Activated T-cell treated with anti-CD3 and anti-CD28 coated beads, Interleukin-2, amount 50 U/mL, for 48 hours (primary cell): ENCODE data around the gene ANKRD33B.
A peak's percentile ranks its signal among the peaks of the same experiment; 100 is the strongest.
"Not testable (repeated sequence)": the region's sequence is repeated elsewhere in the genome, so short reads cannot be mapped to it uniquely, and the experiment has no call there.

Experiments
- DNase-seq, 2 experiments: peaks; one replicate each; pipeline ENCODE4 v3.0.0-alpha.2; 2020

ANKRD33B gene

DNA sequence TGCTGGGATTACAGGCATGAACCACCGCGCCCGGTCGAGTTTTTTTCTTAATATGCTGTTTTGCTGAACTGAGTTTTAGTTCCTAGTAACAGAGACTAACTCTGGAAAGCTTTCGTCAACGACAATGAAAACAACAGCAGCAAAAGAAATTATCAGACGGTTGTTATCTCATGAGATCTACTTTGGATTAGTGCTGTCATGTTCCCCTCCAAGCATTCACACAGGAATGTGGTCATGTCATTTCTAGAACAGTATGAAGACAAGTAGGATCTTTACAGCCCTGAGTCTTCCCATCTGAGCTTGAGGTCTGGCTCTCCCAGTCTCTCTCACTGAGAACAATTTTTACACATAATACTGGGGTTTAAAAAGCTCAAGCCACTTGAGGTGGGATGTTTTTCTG is 4.0 kb upstream of the ANKRD33B start:
- no peak for DNase-seq

- no peak for DNase-seq
Observed at GRCh38 chr5:10562201-10563109, 1.4 kb upstream of the ANKRD33B start.

DNA sequence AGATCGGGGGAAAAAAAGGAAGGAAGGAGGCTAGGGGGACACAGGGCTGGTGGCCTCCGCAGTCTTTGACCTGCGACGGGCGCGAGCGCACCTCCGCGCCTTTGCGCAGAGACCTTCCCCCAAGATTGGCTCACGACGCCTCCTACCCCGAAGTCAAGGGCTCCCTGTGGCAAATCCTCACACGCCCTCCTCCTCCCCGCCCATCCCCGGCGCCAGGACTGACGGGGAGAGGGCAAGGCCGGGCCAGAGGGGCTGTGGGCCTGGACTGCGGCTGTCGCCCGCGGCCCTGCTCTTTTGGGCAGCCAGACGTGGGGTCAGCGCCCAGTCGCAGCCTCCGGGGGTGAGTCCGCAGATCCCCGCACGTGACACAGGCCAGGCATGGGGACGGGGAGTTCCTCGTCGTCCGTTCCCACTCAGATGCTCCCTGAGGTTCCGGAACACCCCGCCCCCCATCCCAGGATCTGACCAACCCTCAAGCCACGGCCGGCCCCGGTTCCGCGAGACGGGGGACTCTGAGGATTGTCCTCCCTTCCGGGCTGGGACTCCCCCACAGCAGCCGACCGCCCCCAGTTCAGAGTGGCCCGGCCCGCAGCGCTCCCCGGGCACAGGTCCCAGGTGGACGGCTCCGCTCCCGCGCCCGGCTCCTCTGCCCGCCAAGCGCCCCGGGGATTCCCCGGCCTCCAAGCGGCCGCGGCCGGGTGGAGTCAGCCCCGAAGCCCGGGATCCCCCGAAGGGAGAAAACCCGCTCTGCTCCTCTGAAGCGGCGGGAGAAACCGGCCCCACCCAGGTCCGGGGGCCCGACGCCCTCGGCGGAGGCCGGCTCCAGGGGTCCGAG is 543 bp upstream of the ANKRD33B start:
- peak; percentile 68 to 74 for DNase-seq

DNA sequence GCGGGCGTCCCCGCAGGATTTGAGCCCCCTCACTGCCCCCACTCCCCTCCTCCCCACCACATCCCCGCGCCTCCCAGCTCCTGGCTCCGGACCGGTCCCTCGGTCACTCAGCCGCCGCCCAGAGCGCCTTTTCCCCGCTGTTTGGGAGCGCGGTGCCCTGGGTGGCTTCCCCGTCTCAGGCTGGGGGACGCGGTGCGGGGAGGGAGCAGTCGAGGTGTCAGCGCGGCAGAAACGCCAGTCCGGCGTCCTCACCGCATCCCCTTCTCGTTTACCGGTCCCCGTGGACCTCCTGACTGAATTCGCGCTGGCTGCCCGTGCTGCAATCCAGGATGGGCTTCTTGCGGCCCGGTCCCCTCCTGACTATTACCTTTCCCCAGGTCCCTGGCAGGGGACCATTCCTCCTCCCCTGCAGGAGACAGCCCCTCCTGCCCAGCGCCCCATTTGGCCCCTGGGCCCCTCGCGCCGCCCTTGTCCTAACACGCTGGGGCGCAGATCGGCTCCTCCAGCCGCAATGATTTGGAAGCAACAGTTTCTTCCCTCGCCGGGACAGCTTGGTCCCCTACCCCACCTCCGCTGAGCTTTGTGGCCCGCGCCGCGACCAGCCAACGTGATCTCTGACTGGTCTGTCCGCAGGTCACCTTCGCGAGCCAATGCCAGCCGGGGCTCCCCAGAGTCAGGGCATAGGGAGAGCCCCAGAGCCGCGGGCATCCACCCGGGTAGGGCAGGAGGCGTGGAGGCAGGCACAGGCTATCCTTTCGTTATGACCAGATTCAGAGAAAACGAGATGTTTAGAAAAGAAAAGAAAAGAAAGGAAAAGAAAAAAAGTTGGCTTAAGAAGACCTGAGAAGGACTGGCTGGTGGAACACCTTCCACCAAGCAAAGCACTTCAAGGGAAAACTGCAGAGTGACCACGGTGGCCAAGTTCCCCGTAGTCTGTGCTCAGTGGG is 1.2 kb downstream of the ANKRD33B start:
- DNase-seq, result peak; percentile 40 to 42

DNA sequence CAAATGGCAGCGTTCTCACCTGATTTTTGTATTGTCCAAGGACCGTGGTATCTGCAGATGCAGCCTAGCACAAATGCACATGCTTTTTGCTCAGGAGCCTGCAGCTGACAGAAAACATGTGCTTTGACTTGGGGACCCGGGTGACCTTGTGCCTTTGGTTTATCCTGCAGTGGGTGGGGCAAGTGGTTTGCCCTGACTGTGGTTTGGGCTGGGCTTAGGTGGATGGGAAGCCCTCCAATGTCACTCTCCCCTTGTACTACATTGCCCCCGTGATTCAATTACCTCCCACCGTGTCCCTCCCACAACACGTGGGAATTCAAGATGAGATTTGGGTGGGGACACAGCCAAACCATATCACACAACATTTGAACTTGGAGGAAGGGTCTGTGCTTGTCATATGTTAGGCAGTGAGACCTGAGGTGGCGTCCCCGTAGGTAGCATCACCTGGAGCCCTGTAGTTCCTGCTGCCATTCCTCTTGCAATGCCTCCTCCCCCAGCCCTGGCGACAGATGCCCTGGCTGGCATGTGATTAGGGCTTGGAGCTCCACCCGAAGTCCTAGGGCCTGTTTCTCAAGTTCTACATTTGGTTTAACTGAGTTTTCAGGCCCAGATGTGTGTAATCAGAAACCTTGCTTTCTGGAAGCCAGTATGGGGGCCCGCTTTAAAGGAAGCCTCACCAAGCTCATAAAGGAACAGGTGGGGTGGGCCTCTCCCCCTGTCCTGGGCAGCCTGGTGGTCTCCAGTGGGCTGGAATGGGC is 2.1 kb downstream of the ANKRD33B start:
- no peak for DNase-seq

- DNase-seq, result no peak
Observed at GRCh38 chr5:10566543-10567068, 2.7 kb downstream of the ANKRD33B start.

- DNase-seq, result no peak
Observed at GRCh38 chr5:10567121-10567591, 3.3 kb downstream of the ANKRD33B start.

DNA sequence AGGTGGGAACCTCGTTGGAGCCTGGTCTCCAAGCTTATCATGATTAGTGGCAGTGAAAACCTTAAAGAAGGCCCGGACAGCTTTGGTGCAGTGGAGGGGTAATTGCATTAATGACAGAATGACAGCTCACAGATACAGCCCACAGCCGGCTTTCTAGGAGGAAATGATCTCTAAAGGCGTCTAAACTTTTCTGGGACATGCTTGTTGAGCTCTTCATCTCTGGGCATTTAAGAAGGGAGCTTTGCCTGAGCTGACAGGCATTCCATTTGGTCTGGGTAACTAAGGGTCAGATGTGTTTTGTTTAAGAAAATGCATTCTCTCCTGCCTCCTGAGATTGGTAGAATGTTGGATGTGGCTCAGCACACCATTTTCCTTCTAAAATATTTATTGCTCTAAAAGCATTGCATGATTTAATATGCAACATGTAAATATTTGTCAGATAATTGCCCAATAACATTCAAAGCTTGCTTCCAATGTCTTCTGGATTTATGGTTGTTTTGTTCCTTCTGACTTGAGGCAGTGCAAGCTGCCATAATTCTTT is 4.0 kb downstream of the ANKRD33B start:
- DNase-seq, result no peak

DNA sequence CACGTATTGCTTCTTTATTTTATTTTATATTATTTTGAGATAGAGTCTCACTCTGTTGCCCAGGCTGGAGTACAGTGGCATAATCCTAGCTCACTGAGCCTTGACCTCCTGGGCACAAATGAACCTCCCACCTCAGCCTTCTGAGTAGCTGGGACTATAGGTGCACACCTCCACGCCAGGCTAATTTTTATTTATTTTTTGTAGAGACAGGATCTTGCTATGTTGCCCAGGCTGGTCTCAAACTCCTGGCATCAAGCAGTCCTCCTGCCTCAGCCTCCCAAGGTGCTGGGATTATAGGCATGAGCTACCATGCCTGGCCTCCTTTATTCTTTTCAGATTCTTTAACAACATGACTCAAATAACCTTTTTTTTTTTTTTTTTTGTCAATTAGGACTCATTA is 6.7 kb downstream of the ANKRD33B start:
- not testable (repeated sequence) for DNase-seq

- DNase-seq, result no peak
Observed at GRCh38 chr5:10572451-10572850, 8.6 kb downstream of the ANKRD33B start.

DNA sequence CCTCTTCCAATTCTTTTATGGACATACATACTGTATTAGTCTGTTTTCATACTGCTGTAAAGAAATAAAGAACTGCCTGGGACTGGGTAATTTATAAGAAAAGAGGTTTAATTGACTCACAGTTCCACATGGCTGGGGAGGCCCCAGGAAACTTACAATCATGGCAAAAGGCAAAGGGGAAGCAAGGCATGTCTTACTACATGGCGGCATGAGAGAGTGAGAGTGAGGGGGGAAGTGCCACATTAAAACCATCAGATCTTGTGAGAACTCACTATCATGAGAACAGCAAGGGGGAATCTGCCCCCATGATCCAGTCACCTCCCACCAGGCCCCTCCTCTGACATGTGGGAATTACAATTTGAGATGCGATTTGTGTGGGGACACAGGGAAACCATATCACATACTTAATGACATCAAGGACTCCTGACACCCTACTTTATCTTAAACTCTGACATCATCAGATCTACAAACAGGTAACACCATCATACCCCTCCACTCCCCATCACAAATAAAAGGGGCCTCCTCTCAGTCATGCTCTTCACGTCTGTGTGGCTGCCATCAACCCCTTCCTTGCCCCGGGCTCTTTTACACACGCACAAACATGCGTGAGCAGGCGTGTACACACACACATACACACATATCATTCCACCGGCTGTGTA is 9.7 kb downstream of the ANKRD33B start:
- no peak for DNase-seq

DNA sequence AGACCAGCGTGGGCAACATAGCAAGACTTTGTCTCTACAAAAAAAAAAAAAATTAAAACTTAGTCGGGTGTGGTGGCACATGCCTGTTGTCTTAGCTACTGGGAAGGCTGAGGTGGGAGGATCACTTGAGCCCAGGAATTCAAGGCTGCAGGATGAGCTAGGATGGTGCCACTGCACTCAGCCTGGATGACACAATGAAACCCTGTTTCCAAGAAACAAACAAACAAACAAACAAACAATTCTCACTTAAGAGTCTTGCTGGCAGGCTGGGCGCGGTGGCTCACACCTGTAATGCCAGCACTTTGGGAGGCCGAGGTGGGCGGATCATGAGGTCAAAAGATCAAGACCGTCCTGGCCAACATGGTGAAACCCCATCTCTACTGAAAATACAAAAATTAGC is 11.0 kb downstream of the ANKRD33B start:
- DNase-seq, result not testable (repeated sequence)

- DNase-seq, result no peak
Observed at GRCh38 chr5:10576121-10576789, 12.4 kb downstream of the ANKRD33B start.

- DNase-seq, result no peak
Observed at GRCh38 chr5:10576790-10577189, 12.9 kb downstream of the ANKRD33B start.

DNA sequence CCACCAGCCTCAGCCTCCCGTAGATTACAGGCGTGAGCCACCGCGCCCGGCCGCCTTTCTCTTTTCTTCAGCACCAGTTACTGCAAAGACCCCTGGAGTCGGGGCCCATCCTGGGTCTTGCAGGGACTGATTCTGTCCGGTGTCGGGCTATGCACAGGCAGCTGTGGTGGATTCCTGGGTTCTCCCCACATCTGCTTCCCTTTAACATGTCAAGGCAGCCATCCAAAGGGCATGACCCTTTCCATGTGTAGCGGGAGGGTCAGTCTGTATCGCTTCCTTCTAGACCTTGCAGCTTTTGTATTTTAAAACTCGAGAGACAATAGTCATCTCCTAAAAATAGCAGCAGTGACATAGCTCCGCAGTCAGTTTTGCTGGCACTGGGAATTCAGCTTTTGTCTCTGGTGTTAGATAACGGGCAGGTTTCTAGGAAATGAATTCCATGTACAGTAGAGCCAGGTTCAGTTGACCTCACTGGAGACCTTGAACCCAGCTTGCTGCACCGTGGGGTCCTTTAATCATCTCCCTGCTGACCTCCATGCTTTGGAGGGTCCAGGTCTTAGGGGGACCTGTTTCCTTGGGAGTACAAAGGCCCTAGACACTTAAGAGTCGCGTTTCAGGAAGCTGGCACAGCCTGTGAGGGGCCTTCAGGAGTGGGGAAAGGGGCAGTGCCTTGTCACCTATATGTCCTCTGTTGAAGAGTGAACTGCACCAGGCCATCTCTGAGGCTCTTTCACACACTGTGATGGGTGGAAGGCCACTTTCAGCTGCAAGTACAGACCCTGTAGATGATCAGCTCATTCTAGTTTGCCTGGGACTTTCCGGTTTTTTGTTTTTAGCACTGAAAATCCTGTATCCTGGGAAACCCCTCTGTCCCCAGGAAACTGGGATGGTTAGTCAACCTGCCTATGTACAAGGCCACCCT is 13.8 kb downstream of the ANKRD33B start:
- DNase-seq, result no peak

DNA sequence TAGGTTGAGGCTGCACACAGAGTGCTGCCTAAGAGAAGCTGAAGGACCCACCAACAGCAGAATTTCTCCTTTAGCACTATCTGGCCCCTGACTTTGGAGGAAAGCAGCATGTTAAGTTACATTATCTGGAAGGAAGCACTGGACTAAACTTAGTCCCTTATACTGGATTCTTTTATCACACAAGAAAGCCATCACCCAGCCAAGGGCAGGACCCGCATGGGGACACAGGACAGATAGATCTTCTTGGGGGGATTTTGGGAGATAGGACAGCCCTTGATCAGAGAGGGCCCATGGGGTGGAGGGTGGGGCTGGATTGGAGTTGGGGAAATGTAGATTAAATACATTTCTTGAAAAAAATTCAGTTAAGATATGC is 14.4 kb downstream of the ANKRD33B start:
- no peak for DNase-seq

GRCh38 chr5:10578869-10579268 is 15.0 kb downstream of the ANKRD33B start:
- no peak for DNase-seq

DNA sequence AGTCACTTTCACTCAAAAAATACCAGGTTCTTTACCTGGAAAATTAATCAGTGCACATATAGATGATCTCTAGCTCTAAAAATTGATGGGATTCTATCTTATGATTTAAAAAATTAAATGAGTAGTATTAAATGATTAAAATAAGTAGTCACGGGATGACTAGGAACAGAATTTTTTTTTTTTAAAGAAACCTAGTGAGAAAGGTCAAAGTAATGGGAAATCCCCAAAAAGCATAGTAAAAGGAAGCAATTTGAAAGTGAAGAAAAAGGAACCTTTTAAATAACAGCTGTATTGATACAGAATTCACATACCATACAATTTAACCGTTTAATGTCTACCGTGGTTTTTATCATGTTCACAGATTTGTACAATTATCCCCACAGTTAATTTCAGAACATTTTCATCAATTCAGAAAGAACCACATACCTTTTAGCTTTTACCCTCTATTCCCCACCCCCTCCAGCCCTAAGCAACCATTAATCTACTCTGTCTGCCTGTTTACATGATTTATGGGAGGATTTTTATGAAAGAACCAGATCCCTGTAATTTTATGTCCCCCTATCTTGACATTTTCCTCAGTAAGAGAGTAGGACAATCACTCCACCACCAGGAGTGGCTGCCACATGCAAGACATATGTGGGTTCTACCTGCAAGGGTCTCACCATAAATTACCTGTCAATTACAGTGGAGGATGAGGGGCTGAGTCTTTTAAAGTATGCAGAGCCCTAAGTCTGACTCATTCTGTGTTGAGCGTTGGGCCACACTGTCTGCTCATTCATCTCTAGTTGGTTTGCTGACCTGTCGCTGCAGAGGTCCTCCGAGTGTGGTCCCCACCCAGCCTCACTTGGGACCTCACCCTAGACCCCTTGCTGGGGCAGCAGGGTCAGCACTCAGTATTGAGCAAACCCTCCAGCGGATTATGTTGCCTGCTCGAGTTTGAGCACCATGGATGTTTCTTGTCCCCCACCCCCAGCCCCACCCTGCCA is 16.0 kb downstream of the ANKRD33B start:
- DNase-seq, result no peak
